ENCODE results near the gene KNTC1.
"Not testable (repeated sequence)": the region's sequence is repeated elsewhere in the genome, so short reads cannot be mapped to it uniquely, and the experiment has no call there.

Gene KNTC1

DNA sequence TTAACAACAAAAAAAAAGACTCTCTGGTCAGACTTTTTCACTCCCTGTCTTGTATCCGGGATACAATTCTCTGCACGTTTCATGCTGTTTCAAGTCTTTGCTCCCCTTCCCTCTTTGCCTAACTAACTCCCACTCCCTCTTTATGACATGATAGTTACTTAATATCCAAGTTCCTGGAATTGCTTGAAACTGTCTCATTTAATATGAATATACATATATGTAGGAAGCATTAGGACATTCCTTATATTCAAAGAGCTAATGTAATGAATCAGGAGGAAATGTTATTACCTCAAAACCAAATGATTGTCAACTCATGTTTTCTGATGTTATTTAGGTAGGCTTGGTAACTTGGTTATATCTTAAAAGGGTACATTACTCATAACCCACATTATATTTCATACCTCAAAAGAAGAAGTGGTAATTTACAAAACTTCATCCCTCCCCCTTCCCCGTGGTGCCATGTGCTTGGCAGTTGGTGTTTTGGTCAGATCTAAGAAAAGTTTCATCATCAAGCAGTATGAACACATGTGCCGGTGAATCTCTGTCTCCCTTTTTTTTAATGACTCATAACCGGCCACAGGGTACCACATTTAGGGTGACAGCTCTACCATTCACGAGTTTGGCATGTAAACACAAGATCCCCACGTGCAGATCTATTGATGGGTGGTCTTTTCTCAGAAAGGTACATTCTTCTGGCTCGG, 119.6 kb downstream of the KNTC1 start:
- DNase-seq (ENCODE audit: low read depth in 1 of 2, low spot score in 1 of 2) = peak in 1 of 2 donors; percentile 7

DNA sequence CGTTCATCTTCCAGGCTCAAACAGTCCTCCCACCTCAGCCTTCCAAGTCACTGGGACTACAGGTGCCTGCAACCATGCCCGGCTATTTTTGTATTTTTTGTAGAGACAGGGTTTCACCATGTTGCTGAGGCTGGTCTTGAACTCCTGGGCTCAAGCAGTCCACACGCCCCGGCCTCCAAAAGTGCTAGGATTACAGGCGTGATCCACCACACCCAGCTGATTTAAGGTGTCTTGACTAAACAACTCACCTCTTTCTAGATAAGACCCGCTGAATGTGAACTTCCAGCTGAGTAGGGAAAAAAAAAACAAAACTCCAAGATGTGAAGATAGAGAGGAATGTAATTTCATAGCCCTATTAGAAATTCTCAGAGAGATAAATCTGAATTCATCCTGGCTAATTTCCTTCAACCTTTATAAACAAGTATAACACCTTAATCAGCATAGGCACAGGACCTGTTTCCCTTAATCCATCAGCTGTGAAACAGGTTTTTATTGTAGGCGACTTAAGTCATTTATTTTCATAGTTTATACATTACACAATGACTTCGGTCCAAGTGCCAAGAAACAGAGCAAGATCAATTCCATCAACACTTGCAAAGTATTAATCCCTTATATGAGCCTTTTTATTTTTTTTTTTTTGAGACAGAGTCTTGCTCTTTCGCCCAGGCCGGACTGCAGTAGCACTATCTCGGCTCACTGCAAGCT, 124.6 kb downstream of the KNTC1 start:
- no peak for DNase-seq (ENCODE audit: low read depth in 1 of 2, low spot score in 1 of 2)

DNA sequence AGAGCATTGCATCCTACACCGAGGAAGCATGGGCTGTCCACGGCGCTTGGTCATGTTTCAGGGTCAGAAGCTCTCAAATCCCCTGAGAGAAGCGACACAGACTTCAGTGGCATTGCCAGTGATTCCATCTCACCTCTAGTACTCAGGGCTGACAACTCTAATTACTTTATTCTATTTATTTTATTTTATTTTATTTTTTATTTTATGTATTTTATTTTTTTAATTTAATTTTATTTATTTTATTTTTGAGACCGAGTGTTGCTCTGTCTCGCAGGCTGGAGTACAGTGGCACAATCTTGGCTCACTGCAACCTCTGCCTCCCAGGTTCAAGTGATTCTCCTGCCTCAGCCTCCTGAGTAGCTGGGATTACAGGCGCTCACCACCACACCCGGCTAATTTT, 126.2 kb downstream of the KNTC1 start:
- not testable (repeated sequence) for DNase-seq (ENCODE audit: low read depth in 1 of 2, low spot score in 1 of 2)

DNA sequence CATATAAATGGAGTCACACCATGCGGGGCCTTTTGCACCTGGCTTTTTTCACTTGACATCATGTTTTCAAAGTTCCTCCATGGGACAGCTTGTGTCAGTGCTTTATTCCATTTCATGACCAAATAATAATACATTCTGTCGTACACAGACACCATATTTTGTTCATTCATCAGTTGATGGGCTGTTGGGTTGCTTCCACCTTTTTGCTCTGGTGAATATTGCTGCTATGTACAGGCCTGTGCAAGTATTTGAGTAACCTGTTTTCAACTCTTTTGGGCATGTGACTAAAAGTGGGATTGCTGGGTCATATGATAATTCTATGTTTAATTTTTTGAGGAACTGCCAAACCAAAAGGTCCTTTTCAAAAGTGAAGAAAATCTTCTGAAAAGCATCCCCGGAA, 129.2 kb downstream of the KNTC1 start:
- DNase-seq (ENCODE audit: low read depth in 1 of 2, low spot score in 1 of 2) = no peak

DNA sequence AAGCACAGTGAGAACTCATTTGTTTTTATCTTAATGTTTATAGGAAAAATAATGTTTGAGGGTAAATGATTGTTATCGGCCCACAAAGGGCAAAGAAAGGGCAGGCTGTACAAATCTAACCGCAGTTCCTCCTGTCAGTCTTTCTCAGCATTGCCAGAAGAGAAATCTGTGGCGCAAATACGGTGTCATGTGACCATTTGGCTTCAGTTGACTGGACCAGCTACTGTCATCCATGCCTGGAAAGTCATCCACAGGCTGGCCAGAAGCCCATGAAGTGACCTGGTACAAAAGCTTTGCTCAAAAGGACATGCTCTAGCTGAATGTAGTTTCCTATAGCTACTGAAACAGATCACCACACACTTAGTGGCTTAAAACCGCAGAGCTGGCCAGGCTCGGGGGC, 132.5 kb downstream of the KNTC1 start:
- DNase-seq (ENCODE audit: low read depth in 1 of 2, low spot score in 1 of 2) = no peak

DNA sequence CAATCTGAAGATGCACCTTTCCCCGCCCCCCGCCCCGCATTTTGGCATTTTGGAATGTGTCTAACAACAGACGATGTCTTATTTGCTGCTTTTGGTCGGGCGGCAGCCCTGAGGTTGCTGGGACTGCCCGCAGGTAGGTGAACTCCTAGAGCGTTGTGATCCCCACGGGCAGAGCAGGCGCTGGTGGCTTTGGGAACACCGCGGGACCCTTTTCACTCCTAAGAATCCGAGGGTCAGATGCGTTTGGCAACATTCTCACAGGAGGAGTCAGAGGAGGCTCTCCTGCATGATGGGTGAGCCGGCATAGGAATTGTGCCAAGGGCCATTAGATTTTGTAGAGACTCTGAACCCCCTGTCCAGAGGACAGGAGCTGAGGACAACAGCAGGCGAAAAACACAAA, 134.2 kb downstream of the KNTC1 start:
- no peak for DNase-seq (ENCODE audit: low read depth in 1 of 2, low spot score in 1 of 2)

DNA sequence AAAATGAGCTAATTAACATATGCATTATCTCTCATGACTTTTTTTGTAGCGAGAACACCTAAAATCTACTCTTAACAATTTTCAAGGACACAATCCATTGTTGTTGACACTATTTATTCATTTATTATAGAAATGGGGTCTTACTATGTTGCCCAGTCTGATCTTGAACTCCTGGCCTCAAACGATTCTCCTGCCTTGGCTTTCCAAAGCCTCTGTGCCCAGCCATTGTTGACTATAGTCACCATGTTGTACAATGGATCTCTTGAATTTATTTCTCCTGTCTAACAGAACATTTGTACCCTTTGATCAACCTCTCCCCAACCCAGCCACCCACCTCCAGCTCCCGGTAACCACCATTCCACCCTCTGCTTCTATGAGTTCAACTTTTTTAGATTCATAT, 134.9 kb downstream of the KNTC1 start:
- no peak for DNase-seq (ENCODE audit: low read depth in 1 of 2, low spot score in 1 of 2)

DNA sequence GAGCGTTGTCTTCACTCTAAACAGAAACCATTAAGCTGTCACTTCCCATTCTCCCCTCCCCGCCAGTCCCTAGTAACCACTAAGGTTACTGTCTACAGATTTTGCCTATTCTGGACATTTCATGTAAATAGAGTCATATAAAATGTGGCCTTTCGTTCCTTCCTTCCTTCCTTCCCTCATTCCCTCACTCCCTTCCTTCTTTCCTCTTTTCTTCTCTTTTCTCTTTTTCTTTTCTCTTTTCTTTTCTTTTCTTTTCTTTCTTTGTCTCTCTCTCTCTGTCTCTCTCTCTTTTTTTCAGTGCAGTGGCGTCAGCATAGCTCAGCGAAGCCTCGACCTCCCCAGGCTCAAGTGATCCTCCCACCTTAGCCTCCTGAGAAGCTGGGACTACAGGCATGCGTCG, 138.3 kb downstream of the KNTC1 start:
- DNase-seq (ENCODE audit: low read depth in 1 of 2, low spot score in 1 of 2) = no peak

- DNase-seq (ENCODE audit: low read depth in 1 of 2, low spot score in 1 of 2) = no peak
Measured at GRCh38 chr12:122665759-122666158, 138.7 kb downstream of the KNTC1 start.

- DNase-seq (ENCODE audit: low read depth in 1 of 2, low spot score in 1 of 2) = no peak
Measured at GRCh38 chr12:122668268-122668667, 141.2 kb downstream of the KNTC1 start.

GRCh38 chr12:122669397-122670070, 142.5 kb downstream of the KNTC1 start:
- DNase-seq (ENCODE audit: low read depth in 1 of 2, low spot score in 1 of 2) = no peak

- DNase-seq (ENCODE audit: low read depth in 1 of 2, low spot score in 1 of 2) = no peak
Measured at GRCh38 chr12:122672515-122672914, 145.5 kb downstream of the KNTC1 start.

Data from stimulated activated CD4-positive, alpha-beta T cell treated with anti-CD3 and anti-CD28 coated beads, Interleukin-15, amount 100 ng/mL, for 1 hour (primary cell).